Hypothalamus (tissue), 51 donors: Measurements from ENCODE around the gene CST3.
A peak's percentile ranks its signal among the peaks of the same experiment; 100 is the strongest.
"Not testable (repeated sequence)": the region's sequence is repeated elsewhere in the genome, so short reads cannot be mapped to it uniquely, and the experiment has no call there.

Experiments used
- DNase-seq, 51 donors: peaks; one replicate each; lab custom pipeline; 2025; lab: John Stamatoyannopoulos, UW

The CST3 gene

DNA sequence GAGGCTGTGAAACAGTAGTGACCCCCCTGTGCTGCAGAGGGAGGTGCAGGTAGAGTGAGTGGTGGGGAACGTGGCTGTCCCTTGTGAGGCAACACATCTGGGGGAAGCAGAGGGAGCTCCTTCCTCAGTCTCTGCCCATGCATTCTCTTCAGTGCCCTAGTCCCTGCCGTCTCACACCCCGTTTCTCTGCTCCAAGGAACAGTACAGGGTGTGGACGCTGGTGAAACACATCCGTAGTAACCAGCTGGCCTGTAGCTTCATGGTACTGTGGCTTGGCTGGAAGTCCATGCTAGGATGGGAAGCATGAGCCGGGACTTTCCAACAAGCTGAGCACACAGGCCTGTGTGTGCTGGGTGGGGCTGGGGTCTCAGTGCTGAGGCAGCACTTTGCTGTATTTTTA lies 25.4 kb upstream of the CST3 start:
- no peak for DNase-seq

GRCh38 chr20:23662276-23662870 lies 24.6 kb upstream of the CST3 start:
- DNase-seq, result no peak

DNA sequence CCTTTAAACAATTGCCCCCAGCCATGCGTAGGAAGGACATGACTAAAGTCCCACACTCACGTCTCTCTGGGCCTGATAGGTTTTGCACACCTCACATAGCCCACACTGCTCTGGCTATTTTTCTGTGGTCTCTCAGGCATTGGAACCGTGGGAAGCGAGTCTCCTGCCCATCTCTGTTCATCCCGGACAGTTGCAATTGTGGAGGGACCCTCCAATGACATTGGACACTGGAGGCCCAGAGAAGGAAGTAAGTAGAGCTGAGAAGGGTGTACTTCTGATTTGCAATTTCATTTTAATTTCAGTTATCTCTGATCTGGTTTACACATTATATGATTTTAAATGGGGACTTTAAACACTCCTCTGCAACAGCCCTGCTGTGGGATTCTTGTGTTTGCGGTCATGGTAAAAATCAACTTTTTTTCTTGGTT lies 23.3 kb upstream of the CST3 start:
- no peak for DNase-seq

DNA sequence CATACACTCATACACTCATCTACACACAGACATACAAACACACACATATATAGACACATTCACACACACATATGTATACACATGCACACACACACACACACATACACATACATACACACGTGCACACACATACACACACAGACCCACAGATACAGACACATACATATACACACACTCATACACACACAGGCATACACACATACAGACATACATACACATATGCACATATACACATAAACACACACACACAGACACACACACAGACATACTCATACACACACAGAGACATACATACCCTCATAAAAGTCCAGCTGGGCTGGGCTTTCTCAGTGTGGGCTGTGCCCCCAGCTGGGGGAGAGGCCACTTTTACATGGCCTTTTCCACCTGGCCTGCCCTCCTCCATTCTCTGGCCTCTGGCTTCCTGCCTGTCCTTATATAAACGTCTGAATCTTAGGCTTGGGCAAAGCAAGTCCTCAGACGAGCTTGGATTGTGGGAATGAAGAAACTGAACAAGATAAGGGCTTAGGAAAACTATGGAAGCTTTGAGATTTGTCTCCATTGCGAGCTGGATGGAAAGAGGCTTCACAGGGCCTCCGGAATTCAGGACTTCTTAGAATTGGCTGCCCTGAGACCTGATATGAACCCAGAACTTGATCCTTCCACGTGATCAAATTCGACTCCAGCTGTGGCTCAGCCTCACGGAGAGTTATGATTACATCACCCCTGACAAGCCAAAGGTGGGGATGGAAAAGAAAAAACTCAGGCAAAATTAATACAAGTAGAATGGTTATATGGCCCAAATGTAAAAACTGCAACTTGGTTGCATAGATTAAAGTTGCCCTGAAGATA lies 22.5 kb upstream of the CST3 start:
- no peak for DNase-seq

DNA sequence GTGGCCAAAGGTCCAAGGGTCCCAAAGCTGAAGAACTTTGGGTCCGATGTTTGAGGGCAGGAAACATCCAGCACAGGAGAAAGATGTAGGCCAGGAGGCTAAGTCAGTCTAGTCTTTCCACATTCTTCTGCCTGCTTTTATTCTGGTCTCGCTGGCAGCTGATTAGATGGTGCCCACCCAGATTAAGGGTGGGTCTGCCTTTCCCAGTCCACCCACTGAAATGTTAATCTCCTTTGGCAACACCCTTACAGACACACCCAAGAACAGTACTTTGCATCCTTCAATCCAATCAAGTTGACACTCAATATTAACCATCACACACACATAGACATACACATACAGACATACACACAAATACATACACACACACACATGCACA lies 21.8 kb upstream of the CST3 start:
- not testable (repeated sequence) for DNase-seq

DNA sequence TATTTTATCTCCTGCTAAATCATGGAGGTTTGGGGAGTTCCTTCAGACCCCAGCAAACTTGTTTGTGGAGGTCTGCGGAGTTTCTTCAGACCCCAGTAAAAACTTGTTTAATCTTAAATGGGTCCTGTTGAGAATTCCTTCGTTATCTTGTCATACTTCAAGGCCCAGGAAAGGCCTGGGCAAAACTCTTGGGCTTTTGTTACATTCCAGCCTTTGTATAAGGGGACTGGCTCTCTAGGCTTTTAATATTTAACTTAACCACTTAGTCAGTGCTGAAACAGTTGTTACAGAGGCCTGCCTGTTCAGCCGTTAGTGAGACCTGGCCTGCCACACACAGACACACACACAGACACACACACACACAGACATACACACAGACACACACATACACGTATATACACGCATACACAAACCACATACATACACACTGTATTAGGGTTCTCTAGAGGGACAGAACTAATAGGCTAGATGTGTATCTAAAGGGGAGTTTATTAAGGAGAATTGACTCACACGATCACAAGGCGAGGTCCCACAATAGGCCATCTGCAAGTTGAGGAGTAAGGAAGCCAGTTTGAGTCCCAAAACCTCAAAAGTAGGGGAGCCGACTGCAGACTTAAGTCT lies 21.3 kb upstream of the CST3 start:
- DNase-seq, result no peak

DNA sequence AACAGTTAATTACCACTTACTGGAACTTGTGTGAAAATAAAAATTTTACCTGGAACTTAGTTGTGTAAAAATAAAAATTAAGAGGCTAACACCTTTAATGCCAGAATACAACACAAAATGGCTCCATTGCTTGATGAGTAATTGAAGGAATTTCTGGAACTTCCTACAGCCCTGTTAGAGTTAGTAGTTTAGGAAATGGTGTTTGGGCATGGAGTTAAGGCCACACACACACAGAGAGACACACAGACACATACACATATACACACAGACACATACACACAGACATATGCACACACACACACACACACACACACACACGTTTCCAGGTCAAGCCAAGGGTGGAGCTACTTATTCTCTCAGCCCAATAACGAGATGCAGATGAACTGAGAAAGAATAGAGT lies 20.6 kb upstream of the CST3 start:
- no peak for DNase-seq

DNA sequence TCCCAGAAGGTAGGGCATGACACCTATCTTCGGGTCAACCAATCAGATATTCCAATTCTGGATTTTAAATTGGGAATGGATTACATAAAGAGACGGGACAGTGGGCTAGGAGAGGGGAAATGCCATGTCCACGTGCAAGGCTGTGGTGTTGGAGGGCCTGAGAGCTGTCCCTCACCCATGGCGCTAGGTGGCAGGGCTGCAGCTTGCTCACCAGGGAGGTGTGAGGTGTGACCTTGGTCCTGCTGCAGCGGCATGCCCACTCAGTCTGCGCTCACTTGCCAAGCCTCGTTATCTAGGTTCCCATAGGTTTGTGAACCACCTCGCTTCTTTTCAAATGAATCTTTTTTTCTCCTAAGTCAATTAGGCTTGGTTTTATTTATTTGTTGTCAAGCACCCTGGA lies 19.4 kb upstream of the CST3 start:
- DNase-seq, result peak in 1 of 51 donors; percentile 22

GRCh38 chr20:23656372-23656771 lies 18.6 kb upstream of the CST3 start:
- DNase-seq, result peak in 6 of 51 donors; percentile 14 to 69 (median 48)

DNA sequence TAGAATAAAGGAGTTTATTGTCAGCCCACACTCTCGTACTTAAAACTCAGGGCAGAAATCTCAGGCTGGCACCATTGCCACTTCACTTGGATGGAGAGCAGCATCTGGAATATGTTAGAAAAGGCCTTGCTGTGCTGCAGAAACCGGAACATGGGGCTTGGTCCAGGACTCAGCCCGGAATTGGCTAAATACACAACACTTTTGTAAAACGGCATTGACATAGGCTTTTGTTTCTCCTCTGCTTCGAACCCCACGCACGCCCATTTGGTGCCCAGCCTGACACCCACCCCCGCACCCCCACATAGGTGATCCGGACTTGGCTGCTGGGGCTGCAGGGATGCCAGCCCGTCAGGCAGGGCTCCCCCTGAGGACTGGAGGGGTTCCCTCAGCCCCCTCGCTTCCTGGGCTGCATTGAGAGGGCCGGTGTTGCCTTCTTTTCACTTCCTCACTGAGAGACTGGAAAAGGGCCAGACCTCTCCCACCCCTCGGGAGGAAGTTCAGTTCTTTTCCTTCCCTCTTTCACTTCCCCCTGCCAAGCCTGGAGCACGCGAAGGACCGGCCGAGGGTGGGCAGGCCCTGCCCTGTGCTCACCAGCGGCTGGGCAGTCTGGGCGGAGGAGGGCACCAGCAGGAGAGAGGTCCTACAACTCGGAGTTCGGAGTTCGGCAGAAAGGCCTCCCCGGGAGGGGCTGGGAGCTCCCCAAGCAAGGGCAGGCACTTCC lies 17.9 kb upstream of the CST3 start:
- peak in 48 of 51 donors; percentile 25 to 93 (median 76) for DNase-seq

- DNase-seq, result peak in 1 of 51 donors; percentile 43
Measured at GRCh38 chr20:23654717-23655116, 17.0 kb upstream of the CST3 start.

GRCh38 chr20:23654000-23654399 lies 16.2 kb upstream of the CST3 start:
- DNase-seq, result no peak

DNA sequence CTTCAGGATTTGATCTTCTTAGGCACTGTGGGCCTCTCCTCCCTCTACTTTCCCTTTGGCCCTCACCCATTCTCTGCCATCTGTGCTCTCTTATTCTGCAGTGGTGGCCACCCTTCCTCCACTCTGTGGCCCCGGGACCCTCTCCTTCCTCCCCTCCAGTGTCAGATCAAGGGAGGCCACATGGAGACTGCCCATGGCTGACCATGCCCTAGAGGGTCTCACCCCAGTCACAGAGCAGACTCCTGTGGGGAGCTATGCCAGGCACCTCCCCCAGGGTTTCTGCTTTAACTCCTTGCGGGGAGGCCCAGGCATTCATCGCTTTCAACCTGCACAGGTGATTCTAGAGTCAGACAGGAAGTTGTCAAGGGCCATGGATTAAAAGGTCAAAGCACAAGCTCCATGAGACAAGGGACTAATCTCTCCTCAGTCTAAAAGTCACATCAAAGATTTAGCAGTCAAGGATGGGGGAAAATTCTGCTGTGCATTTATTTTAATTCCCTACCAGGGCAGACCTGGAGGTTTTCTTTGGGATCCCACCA lies 15.7 kb upstream of the CST3 start:
- DNase-seq, result no peak

DNA sequence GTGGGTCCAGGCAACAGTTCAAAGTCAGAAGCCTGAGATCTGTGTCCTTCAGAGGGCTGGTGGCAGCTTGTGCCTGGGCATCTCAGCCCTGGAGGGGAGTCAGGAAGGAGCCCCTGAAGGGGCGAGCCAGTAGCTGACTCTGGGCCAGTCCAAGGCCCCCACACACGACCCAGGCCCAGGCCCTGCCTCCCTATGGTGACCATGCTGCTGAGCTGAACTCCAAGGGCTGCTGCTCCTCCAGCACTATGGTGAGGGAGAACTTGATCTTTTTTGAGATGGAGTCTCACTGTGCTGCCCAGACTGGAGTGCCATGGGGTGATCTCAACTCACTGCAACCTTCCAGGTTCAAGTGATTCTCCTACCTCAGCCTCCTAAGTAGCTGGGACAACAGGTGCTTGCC lies 15.2 kb upstream of the CST3 start:
- DNase-seq, result no peak

DNA sequence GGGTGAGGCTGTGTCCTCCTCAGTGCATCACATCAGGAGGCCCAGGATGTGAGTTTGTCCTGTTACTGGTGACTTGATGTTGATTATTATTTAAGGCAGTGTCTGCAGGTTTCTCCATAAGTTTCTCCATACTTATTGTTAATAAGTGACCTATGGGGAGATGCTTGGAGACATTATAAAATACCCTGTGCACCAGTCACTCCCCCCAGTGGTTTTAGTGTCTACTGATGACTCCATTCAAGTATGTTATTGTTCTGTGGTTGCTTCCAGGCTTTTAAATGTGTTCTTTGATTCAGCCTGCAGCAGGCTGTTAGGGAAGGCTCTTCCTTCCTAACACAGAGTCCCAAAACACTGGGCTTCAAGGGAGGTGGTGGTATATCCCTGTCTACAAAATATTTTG lies 14.6 kb upstream of the CST3 start:
- no peak for DNase-seq

DNA sequence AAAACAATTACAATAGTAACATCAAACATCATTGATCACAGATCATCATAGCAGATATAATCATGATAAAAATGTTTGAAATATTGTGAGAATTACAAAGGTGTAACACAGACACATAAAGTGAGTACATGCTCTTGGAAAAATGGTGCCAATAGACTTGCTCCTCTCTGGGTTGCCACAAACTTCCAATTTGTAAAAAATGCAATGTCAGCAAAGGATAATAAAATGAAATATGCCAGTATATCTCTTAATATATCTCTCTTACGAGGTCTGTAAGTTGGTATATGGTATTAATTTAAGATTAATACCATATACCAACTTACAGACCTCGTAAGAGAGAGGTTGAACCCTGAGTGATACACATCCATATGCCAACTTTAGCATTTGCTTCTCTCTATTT lies 13.4 kb upstream of the CST3 start:
- DNase-seq, result no peak

DNA sequence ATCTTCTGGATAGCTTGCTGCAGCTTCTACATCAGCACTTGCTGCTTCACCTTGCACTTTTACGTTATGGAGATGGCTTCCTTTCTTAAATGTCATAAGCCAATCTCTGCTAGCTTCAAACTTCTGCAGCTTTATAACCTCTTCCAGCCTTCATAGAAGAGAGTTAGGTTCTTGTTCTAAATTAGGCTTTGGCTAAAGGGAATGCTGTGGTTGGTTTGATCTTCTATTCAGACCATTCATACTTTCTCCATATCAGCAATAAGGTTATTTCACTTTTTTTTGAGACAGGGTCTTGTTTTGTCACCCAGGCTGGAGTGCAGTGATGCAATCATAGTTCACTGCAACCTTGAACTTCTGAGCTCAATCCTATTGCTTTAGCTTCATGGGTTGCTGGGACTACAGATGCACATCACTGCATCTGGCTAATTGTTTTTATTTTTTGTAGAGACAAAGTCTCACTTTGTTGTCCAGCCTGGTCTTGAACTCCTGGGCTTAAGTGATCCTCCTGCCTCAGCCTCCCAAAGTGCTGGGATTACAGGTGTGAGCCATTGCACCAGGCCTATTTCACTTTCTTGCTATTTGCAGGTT lies 12.2 kb upstream of the CST3 start:
- DNase-seq, result no peak

GRCh38 chr20:23649242-23649641 lies 11.5 kb upstream of the CST3 start:
- no peak for DNase-seq

DNA sequence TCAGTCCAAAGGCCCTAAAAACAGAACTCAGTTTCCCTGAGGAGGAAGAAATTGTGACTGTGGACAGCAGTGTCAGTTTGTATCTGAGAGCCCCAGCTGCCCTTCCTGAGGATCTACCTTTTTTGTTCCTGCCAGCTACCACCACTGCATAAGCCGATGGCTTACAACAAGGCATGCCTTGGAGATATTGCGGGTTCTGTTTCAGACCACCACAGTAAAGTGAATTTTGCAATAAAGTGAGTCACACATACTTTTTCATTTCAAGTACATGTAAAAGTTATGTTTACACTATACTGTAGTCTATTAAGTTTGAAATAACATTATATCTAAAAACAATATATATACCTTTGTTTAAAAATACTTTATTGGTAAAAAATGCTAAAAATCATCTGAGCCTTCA lies 9.6 kb upstream of the CST3 start:
- no peak for DNase-seq

DNA sequence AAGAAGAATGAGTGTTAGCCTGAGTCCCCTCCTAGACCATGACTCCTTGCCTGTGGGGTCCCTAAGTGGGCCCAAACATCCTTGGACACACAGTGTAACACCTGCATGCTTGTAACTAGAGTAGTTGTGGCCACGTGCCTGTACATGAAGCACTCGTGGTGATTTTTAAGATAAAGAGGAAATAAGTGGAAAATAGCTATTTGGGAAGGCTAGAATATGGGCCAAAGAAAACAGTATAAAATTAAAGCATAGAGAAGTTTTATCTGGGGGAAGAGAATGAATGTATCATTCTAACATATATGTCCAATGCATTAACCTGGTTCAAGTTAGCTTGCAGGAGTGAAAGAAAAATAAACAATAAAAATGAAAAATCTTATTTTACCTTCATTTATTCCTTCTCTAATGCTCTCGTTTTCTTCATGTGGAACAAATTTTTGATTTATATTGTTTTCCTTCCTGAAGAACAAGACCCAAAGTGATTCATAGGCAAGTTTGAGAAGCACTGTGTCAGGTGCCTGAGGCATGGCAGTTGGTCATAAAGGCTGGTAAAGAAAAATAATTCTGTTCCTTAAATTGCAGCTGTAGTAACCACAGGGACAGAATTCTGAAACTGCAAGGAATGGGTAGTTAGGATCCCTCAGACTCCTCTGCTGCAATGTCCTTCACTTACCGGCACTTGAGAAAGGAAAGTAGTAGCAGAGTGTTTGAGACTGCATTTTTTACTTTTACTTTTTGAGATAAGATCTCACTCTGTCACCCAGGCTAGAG lies 8.5 kb upstream of the CST3 start:
- no peak for DNase-seq
